Ovary (tissue), 3 donors: ENCODE results near the gene IGFBP2.

Experiments
- EP300 ChIP-seq: sonication (generic); formaldehyde crosslinking; IDR thresholded peaks from one replicate; pipeline ENCODE4 v1.6.1; 2017; ENCODE audit warnings: antibody characterized with exemption
- POLR2A ChIP-seq: fragments of 450-650 bp; IDR thresholded peaks from one replicate; pipeline ENCODE4 v1.6.1; 2017; ENCODE audit warnings: antibody characterized with exemption, mild to moderate bottlenecking, moderate library complexity
- TF ChIP-seq, protein P1 (sequence below), 3 donors: fragments of 450-650 bp in 2 of 3; fragments of 200-600 bp in 1 of 3; IDR thresholded peaks; one replicate each; pipeline versions ENCODE4 v1.5.1 to v1.8.0; 2016 to 2022; ENCODE audit warnings: antibody characterized with exemption in 3 of 3, mild to moderate bottlenecking in 1 of 3
- donor health status: DM: no; HTN: no; CAD: no.

DNA sequence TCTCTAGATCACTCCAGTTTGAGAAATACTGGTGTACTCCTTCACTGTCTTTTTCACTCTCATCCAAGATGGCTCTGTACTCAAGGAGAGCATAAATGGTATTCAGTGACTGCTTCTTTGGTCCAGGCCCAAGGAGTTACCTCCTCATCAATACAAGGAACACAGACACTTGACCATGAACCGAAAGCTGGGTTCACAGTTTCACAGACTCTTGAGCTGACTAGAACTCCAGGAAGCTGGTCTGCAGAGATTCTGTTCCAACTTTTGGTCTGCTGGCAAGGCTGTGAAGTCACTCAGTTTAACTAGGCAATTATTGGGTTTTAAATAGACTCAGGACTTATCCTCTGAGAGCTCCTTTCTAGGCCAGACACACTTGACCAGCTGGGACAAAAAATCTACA, 69.5 kb downstream of the IGFBP2 start:
- TF ChIP-seq, protein P1, sequence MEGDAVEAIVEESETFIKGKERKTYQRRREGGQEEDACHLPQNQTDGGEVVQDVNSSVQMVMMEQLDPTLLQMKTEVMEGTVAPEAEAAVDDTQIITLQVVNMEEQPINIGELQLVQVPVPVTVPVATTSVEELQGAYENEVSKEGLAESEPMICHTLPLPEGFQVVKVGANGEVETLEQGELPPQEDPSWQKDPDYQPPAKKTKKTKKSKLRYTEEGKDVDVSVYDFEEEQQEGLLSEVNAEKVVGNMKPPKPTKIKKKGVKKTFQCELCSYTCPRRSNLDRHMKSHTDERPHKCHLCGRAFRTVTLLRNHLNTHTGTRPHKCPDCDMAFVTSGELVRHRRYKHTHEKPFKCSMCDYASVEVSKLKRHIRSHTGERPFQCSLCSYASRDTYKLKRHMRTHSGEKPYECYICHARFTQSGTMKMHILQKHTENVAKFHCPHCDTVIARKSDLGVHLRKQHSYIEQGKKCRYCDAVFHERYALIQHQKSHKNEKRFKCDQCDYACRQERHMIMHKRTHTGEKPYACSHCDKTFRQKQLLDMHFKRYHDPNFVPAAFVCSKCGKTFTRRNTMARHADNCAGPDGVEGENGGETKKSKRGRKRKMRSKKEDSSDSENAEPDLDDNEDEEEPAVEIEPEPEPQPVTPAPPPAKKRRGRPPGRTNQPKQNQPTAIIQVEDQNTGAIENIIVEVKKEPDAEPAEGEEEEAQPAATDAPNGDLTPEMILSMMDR (IDR thresholded peaks at IDR 0.05): no peak
- TF ChIP-seq EP300 (no peak), POLR2A (no peak)
